Activated naive CD4-positive, alpha-beta T cell treated with anti-CD3 and anti-CD28 coated beads for 36 hours (primary cell): ENCODE data around the gene BRICD5. TPM values are rescaled to one million over a fixed set of nuclear protein-coding genes. Genes with fewer than 3 reads are reported as not detected.

Experiments
- CTCF ChIA-PET: fragments of 350-600 bp; sonication (Branson Sonifier 250); formaldehyde crosslinking; loops from one replicate; lab custom pipeline; 2021; ENCODE audit warnings: antibody characterized with exemption; lab: Charles Lee
- DNase-seq: peaks from one replicate; pipeline ENCODE4 v3.0.0-alpha.2; 2020
- H3K27ac Mint-ChIP-seq: one replicate; pipeline ENCODE4 v1.8.0; 2021; ENCODE audit warnings: mild to moderate bottlenecking, mixed read lengths
- H3K27me3 Mint-ChIP-seq: one replicate; pipeline ENCODE4 v1.8.0; 2021; ENCODE audit warnings: low read depth, mixed read lengths
- H3K36me3 Mint-ChIP-seq: one replicate; pipeline ENCODE4 v1.8.0; 2021; ENCODE audit warnings: low read depth, mixed read lengths
- H3K4me1 Mint-ChIP-seq: one replicate; pipeline ENCODE4 v1.8.0; 2021; ENCODE audit warnings: low read depth, mixed read lengths
- H3K4me3 Mint-ChIP-seq: one replicate; pipeline ENCODE4 v1.8.0; 2021; ENCODE audit warnings: mild to moderate bottlenecking, moderate library complexity, mixed read lengths
- H3K9me3 Mint-ChIP-seq: one replicate; pipeline ENCODE4 v1.8.0; 2021; ENCODE audit warnings: mixed read lengths
- intact Hi-C: fragments of 100-400 bp; cut with micrococcal nuclease; formaldehyde crosslinking; loops from one replicate; pipeline ENCODE4 v1.15.1; 2023
- total RNA-seq, 2 experiments: library from RNA; stranded (reverse); gene quantifications; one replicate each; pipeline ENCODE4 v1.2.3, GENCODE V29; 2021

Gene BRICD5
- total RNA-seq, 2 experiments from 2014 or later = 2.6 to 3.1 TPM

- H3K4me1 Mint-ChIP-seq = peaks cover 20% of the 10 kb centered on the region
- intact Hi-C loops = no loop called here
- H3K27me3 Mint-ChIP-seq = no peaks in the 10 kb centered on the region
- H3K4me3 Mint-ChIP-seq = no peak overlapping the region
- CTCF ChIA-PET = no interaction called here
- no peak overlapping the region for H3K27ac Mint-ChIP-seq
- H3K36me3 Mint-ChIP-seq = peaks cover 13% of the 10 kb centered on the region
- DNase-seq = no peak
- no peaks in the 10 kb centered on the region for H3K9me3 Mint-ChIP-seq
Observed at GRCh38 chr16:2228161-2228824, 17.6 kb upstream of the BRICD5 start.

- H3K36me3 Mint-ChIP-seq = peaks cover 12% of the 10 kb centered on the region
- no peak for DNase-seq
- H3K27me3 Mint-ChIP-seq = no peaks in the 10 kb centered on the region
- peaks cover 22% of the 10 kb centered on the region for H3K4me1 Mint-ChIP-seq
- no peak overlapping the region for H3K27ac Mint-ChIP-seq
- CTCF ChIA-PET = interaction anchor here (1.1 kb wide), 1 partner anchor 32 kb away, joined by 3 read pairs; no protein-coding TSS in a partner anchor
- no peaks in the 10 kb centered on the region for H3K9me3 Mint-ChIP-seq
- intact Hi-C loops = no loop called here
- H3K4me3 Mint-ChIP-seq = no peak overlapping the region
Observed at GRCh38 chr16:2226918-2227317, 16.3 kb upstream of the BRICD5 start.

DNA sequence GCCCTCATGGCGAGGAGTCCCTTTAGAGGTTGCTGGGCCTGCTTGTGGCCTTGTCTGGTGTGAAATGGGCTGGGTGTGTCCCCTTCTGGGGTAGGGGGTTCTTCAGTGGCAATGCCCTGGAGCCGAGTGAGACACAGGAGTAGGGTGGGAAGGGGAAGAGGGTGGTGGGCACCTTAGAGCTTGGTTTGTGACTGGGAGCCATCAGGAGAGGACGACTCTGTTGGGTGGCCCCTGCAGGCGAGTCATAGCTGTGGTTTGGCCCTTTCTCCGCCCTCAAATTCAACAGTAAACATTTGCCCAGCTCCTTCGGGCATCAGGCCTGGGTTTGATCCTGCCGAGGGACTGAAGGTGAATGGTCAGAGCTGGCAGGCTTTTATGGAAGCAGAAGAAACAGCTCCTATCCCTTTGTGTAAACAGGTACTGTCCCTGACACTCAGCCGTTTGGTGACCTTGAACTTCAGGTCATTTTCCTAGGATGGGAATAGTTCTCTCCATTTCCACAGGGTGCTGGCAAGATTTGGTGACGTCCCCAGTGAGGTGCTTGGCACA is 15.7 kb upstream of the BRICD5 start:
- CTCF ChIA-PET = interaction anchor here (1.1 kb wide), 1 partner anchor 32 kb away, joined by 3 read pairs; no protein-coding TSS in a partner anchor
- Mint-ChIP-seq H3K4me1 (peaks cover 22% of the 10 kb centered on the region), H3K27me3 (no peaks in the 10 kb centered on the region), H3K27ac (no peak overlapping the region), H3K4me3 (no peak overlapping the region), H3K9me3 (no peaks in the 10 kb centered on the region), H3K36me3 (peaks cover 9% of the 10 kb centered on the region)
- no peak for DNase-seq
- intact Hi-C loops = no loop called here

GRCh38 chr16:2223942-2224486 is 13.4 kb upstream of the BRICD5 start:
- CTCF ChIA-PET = no interaction called here
- peak overlapping the region; percentile 78 for H3K4me3 Mint-ChIP-seq

DNA sequence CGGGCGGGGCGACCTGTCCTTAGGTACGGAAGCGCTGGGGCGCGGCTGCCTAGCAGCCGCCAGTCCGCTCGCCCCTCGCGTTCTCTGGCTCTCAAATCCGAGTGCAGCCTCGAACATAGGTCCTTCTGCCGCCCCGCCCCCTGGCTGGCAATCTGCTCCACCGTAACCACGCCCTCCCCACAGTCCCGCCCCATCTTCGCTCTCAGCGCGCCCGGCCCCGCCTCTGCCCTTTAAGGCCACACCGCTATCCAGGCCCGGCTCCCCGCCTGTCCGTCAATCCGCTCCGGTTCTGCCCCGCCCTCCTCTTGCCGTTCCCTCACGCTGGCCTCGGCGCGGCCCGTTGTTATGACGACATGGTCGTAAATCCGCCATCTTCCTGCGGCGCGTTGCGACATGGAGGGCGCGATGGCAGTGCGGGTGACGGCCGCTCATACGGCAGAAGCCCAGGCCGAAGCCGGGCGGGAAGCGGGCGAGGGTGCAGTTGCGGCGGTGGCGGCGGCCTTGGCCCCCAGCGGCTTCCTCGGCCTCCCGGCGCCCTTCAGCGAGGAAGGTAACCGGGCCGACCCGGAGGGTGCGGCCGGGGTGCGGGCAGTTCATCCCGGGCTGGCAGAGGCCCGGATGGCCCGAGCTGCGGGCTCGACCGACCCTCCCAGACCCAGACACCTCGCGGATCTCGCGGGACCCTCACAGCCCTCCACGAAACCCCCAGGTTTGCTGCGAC is 12.7 kb upstream of the BRICD5 start, which contains the start of gene E4F1:
TSS of gene E4F1 (plus strand) at position 371 of the 721 bp plus-strand sequence. CDS start at position 394, 23 bp downstream.
- Mint-ChIP-seq H3K27me3 (no peaks in the 10 kb centered on the region), H3K4me3 (peak within 1 kb of the TSS; percentile 78), H3K9me3 (no peaks in the 10 kb centered on the region), H3K4me1 (peaks cover 22% of the 10 kb centered on the region), H3K27ac (peak within 1 kb of the TSS; percentile 18), H3K36me3 (no peaks in the 10 kb centered on the region)
- intact Hi-C loops = loop anchor here (1.0 to 5.0 kb wide), 9 partner anchors 8 to 803 kb away; partner anchors contain the start of genes ATP6V0C, ECI1, KCTD5 and MLST8
- CTCF ChIA-PET = no interaction called here
- DNase-seq = peak; percentile 100

More at GRCh38 chr16:2223942-2224486, 13.4 kb upstream of the BRICD5 start:
- Mint-ChIP-seq H3K27me3 (no peaks in the 10 kb centered on the region), H3K27ac (peak overlapping the region; percentile 18), H3K4me1 (peaks cover 22% of the 10 kb centered on the region), H3K9me3 (no peaks in the 10 kb centered on the region), H3K36me3 (no peaks in the 10 kb centered on the region)
- DNase-seq = peak; percentile 51
- intact Hi-C loops = loop anchor here (1.0 to 5.0 kb wide), 9 partner anchors 9 to 803 kb away; partner anchors contain the start of genes ATP6V0C, ECI1, KCTD5 and MLST8

- peaks cover 13% of the 10 kb centered on the region for H3K36me3 Mint-ChIP-seq
- DNase-seq = no peak
- intact Hi-C loops = loop anchor here (10.0 kb wide), 1 partner anchor 208 kb away; the partner anchor contains the start of gene CCNF
- CTCF ChIA-PET = interaction anchor here (0.6 to 2.4 kb wide), 3 partner anchors 21 to 212 kb away, joined by 4 to 10 read pairs (median 5); no protein-coding TSS in a partner anchor
- no peak overlapping the region for H3K27ac Mint-ChIP-seq
- no peaks in the 10 kb centered on the region for H3K27me3 Mint-ChIP-seq
- H3K4me1 Mint-ChIP-seq = peaks cover 22% of the 10 kb centered on the region
- H3K4me3 Mint-ChIP-seq = peak overlapping the region; percentile 83
- H3K9me3 Mint-ChIP-seq = no peaks in the 10 kb centered on the region
Observed at GRCh38 chr16:2216330-2216729, 5.7 kb upstream of the BRICD5 start.

GRCh38 chr16:2214719-2214968 is 4.0 kb upstream of the BRICD5 start, which contains the start of gene PGP:
TSS of gene PGP (minus strand) at chr16:2214840. CDS start at chr16:2214777, 63 bp downstream.
- intact Hi-C loops = loop anchor here (2.0 to 10.0 kb wide), 4 partner anchors 36 to 210 kb away; partner anchors contain the start of genes CCNF, ECI1, RNPS1 and TRAF7
- Mint-ChIP-seq H3K9me3 (no peaks in the 10 kb centered on the region), H3K4me3 (peak within 1 kb of the TSS; percentile 83), H3K27ac (peak within 1 kb of the TSS; percentile 84), H3K36me3 (peaks cover 13% of the 10 kb centered on the region), H3K4me1 (peaks cover 22% of the 10 kb centered on the region), H3K27me3 (no peaks in the 10 kb centered on the region)
- DNase-seq = no peak
- CTCF ChIA-PET = interaction anchor here (2.4 kb wide), 1 partner anchor 20 kb away, joined by 10 read pairs; no protein-coding TSS in a partner anchor

- no peak for DNase-seq
- H3K4me1 Mint-ChIP-seq = peaks cover 22% of the 10 kb centered on the region
- intact Hi-C loops = loop anchor here (2.0 to 10.0 kb wide), 4 partner anchors 37 to 211 kb away; partner anchors contain the start of genes CCNF, ECI1, RNPS1 and TRAF7
- peaks cover 13% of the 10 kb centered on the region for H3K36me3 Mint-ChIP-seq
- no peak overlapping the region for H3K27ac Mint-ChIP-seq
- H3K9me3 Mint-ChIP-seq = no peaks in the 10 kb centered on the region
- H3K4me3 Mint-ChIP-seq = peak overlapping the region; percentile 73
- no peaks in the 10 kb centered on the region for H3K27me3 Mint-ChIP-seq
- CTCF ChIA-PET = interaction anchor here (2.4 kb wide), 1 partner anchor 19 kb away, joined by 10 read pairs; no protein-coding TSS in a partner anchor
Observed at GRCh38 chr16:2213817-2214718, 3.4 kb upstream of the BRICD5 start.

DNA sequence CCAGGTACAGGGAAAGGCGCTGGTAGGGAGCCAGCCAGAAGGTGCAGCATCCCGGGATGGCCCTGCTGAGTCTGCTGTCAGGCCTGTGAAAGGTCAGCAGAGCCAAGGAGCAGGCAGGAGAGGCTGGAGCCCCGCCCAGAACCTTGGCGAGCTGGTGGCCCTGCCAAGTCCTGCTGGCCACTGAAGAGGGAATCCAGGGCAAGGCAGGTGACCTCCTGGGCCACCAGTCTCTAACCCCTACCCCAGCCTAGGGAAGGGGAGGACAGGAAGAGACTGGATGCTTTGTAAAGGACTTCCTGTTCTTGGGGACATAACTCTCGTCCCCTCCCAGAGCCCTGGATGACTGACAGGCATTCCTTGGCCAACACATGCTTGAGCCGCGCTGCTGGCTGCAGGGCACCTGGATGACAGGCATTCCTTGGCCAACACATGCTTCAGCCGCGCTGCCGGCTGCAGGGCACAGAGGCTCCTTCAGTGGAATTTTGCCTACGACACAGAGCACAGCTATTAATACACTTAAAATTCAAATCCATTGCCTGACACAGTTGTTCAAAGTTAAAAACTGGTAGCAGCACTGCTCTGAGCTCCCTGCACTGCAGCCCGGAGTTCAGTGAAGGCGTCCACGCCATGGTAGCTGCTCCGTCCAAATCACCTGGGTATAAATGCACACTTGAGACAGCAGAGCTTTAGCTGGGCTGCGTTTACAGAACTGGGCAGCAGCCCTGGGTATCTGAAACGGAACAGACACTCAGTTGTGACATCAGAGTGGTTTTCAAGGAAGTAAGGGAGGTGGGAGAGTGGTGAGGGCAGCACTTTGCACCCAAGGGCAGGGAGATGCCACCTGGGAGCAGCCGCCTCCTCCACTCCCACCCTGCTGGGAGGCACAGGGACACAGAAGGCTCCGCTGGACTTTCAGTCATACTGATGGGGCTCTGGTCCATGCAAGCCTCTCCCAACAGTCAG is 2.0 kb upstream of the BRICD5 start:
- peak overlapping the region; percentile 73 for H3K4me3 Mint-ChIP-seq
- H3K27me3 Mint-ChIP-seq = no peaks in the 10 kb centered on the region
- intact Hi-C loops = loop anchor here (10.0 kb wide), 1 partner anchor 212 kb away; the partner anchor contains the start of gene CCNF
- H3K4me1 Mint-ChIP-seq = peaks cover 25% of the 10 kb centered on the region
- no peaks in the 10 kb centered on the region for H3K9me3 Mint-ChIP-seq
- no peak for DNase-seq
- CTCF ChIA-PET = interaction anchor here (0.6 kb wide), 1 partner anchor 377 kb away, joined by 4 read pairs; no protein-coding TSS in a partner anchor
- H3K36me3 Mint-ChIP-seq = peaks cover 16% of the 10 kb centered on the region
- H3K27ac Mint-ChIP-seq = peak overlapping the region; percentile 13

DNA sequence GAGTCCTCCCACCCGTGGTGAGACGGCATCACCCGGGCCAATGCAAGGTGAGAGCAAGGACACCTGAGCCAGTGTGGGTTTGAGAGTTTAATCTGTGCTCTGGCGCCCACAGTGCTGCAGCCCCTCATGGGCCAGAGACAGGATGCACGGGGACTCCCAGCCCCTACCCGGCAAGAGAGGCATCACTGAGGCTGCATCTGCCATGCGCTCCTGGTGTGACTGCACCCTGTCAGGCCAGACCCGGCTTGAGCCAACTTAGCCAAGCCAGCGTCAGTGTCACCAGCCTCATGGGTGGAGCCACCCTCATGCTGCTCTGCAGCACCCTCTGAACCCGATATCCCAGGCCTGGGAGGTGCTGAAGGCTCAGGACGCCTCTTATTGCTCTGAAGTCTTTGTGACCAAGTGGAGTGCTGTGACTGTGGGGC is 1.3 kb upstream of the BRICD5 start:
- Mint-ChIP-seq H3K4me3 (peak overlapping the region; percentile 3), H3K27ac (peak overlapping the region; percentile 13), H3K27me3 (no peaks in the 10 kb centered on the region), H3K9me3 (no peaks in the 10 kb centered on the region), H3K4me1 (peaks cover 30% of the 10 kb centered on the region), H3K36me3 (peaks cover 21% of the 10 kb centered on the region)
- CTCF ChIA-PET = no interaction called here
- no peak for DNase-seq
- intact Hi-C loops = loop anchor here (10.0 kb wide), 1 partner anchor 213 kb away; the partner anchor contains the start of gene CCNF
